ENCODE measurements around the gene NRCAM.

NRCAM gene

DNA sequence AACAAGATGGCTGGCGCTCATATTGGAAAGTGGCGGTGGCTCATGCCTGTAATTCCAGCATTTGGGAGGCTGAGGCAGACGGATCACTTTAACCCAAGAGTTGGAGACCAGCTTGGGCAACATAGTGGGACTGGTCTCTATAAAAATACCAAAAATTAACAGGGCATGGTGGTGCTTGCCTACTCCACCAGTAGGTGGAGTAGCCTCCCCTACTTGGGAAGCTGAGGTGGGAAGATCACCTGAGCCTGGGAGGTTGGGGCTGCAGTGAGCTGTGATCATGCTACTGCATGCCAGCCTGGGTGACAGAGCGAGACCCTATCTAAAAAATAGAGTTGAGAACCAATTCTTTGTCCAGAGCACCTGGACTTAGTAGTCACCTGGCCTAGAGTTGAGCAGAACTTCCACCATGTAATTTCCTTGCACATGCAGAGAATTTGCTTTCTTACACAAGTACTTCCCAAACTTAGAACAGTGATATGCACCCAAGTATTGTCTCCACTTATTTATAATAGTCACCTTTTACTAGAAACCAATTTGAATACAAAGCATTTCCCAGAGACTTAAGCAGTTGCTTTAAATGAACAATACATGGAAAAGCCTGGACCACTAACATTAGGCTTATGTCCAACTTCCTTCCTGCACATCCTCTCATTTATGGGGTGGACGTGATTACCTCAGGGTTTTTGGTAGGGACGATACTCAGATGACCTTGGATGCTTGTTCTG is 342.0 kb downstream of the NRCAM start:
- no peak for DNase-seq

DNA sequence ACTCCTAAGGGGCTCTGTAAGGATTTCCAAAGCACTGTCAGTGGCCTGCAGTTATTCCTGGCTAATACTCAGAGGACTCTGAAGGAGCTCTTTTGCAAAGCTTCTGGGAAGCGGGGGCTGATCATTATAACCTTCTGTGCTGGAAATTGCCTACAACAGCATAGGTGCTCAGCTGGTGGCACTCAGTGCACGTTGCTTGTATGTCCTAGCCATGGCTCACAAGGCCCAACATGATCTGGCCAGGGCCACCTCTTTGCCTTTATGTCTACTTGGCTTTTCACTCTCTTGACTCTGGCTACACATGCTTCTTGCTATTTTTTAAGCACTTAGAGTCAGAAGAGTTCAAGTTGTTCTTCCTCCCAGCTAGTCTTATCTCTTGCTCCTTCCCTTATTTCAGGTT is 343.6 kb downstream of the NRCAM start:
- no peak for DNase-seq

GRCh38 chr7:108109221-108109908 is 346.9 kb downstream of the NRCAM start:
- no peak for DNase-seq

- no peak for DNase-seq
These were observed 348.1 kb downstream of the NRCAM start for GRCh38 chr7:108108131-108108530.

- no peak for DNase-seq
These were observed 351.9 kb downstream of the NRCAM start for GRCh38 chr7:108104324-108104723.

GRCh38 chr7:108103558-108104298 is 352.5 kb downstream of the NRCAM start:
- DNase-seq, result no peak

GRCh38 chr7:108102671-108103312 is 353.4 kb downstream of the NRCAM start:
- DNase-seq, result no peak

GRCh38 chr7:108101759-108102158 is 354.5 kb downstream of the NRCAM start:
- no peak for DNase-seq

DNA sequence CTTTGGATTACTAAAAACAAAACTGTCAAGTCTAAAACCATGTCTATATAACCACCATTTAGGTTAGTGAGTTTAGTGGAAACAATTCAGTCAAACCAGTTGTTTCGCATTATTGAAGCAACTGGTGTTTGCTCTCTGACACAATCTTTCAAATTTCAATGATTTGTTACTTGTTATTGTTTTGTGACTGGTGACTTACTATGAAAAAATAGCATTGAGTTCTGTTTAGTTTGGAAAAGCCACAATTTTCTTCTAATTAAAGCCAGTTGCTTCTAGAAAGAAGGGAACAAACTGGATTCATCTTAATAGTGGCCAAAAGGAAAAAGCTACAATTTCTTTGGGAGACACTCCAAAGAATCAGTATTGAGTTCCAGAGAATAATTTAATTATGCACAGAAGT is 356.5 kb downstream of the NRCAM start:
- DNase-seq, result no peak

GRCh38 chr7:108097703-108098102 is 358.5 kb downstream of the NRCAM start:
- DNase-seq, result no peak
